ENCODE measurements around the gene RNF10. TPM values are rescaled to one million over a fixed set of nuclear protein-coding genes. Genes with fewer than 3 reads are reported as not detected.

The RNF10 gene
- total and polyA plus RNA-seq, 8 donors, result 92.5 to 151 (median 106) TPM

DNA sequence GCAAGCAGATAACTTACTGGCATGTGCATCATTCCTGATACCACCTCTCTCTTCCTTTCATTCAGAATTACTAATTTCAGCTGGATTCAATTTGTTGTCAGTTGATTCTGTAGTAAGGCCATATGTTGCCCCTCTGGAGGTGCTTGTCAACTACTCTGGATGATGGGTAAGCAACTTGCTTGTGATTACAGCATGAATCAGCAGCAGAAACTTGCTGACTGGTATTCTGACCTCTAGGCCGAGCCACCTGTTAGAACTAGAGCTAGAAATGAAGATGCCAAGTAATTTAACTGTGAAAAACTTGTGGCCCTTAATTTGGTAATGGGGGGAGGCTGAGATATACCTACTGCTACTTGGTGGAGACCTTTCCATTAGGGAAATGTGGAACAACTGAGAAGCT is 5.1 kb downstream of the RNF10 start:
- no peaks in the 10 kb centered on the region for H3K27me3 ChIP-seq
- WGBS, 2 donors, result 21 to 22% methylated on average over 1 of the region's 1 CpG
- ATAC-seq (peak; percentile 12 to 29 (median 26)), FAIRE-seq (no peak), DNase-seq (no peak)
- no peak overlapping the region for H3K4me3 ChIP-seq
- peaks cover 56 to 58% (median 58%) of the 10 kb centered on the region in 3 donors for H3K4me1 ChIP-seq
- no peaks in the 10 kb centered on the region for H3K36me3 ChIP-seq
- peak overlapping the region; percentile 42 to 93 (median 67) for H3K27ac ChIP-seq
- TF ChIP-seq, protein P1, sequence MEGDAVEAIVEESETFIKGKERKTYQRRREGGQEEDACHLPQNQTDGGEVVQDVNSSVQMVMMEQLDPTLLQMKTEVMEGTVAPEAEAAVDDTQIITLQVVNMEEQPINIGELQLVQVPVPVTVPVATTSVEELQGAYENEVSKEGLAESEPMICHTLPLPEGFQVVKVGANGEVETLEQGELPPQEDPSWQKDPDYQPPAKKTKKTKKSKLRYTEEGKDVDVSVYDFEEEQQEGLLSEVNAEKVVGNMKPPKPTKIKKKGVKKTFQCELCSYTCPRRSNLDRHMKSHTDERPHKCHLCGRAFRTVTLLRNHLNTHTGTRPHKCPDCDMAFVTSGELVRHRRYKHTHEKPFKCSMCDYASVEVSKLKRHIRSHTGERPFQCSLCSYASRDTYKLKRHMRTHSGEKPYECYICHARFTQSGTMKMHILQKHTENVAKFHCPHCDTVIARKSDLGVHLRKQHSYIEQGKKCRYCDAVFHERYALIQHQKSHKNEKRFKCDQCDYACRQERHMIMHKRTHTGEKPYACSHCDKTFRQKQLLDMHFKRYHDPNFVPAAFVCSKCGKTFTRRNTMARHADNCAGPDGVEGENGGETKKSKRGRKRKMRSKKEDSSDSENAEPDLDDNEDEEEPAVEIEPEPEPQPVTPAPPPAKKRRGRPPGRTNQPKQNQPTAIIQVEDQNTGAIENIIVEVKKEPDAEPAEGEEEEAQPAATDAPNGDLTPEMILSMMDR (IDR thresholded peaks at IDR 0.05), result no peak
- no peaks in the 10 kb centered on the region for H3K9me3 ChIP-seq
- intact Hi-C loops (cut with DNase I), result no loop called here

- intact Hi-C loops (cut with DNase I), result no loop called here
- 4% methylated on average over 3 of the region's 3 CpGs for WGBS, 2 donors
- TF ChIP-seq, protein P1 (IDR thresholded peaks at IDR 0.05), result no peak
- no peaks in the 10 kb centered on the region for H3K9me3 ChIP-seq
- H3K27me3 ChIP-seq, result no peaks in the 10 kb centered on the region
- H3K4me3 ChIP-seq, result no peak overlapping the region
- DNase-seq, result no peak
- H3K4me1 ChIP-seq, result peaks cover 56 to 59% (median 58%) of the 10 kb centered on the region in 3 donors
- no peak for FAIRE-seq
- ATAC-seq, result peak in 2 of 4 donors; percentile 6 to 33
- no peaks in the 10 kb centered on the region for H3K36me3 ChIP-seq
- H3K27ac ChIP-seq, result peak overlapping the region in 2 of 4 donors; percentile 27 to 83
Measured at GRCh38 chr12:120540445-120540844, 6.3 kb downstream of the RNF10 start.

DNA sequence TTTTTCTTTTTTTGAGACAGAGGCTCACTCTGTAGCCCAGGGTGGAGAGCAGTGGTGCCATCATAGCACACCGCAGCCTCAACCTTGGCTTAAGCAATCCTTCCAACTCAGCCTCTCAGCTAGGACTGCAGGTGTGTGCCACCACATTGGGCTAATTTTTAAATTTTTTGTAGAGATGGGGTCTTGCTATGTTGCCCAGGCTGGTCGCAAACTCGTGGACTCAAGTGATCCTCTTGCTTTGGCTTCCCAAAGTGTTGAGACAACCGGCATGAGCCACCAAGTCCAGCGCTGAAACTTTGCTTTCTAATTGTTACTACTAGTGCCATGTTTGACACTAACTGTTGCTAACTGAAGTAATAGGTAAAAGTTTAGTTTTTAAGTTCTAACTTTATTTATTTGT is 8.0 kb downstream of the RNF10 start:
- no peak for DNase-seq
- Histone ChIP-seq H3K9me3 (no peaks in the 10 kb centered on the region), H3K27ac (no peak overlapping the region), H3K36me3 (peaks cover 0 to 10% (median 2%) of the 10 kb centered on the region in 3 donors), H3K4me1 (peaks cover 51 to 58% (median 54%) of the 10 kb centered on the region in 3 donors), H3K27me3 (no peaks in the 10 kb centered on the region), H3K4me3 (no peak overlapping the region)
- no peak for ATAC-seq
- FAIRE-seq, result no peak
- intact Hi-C loops (cut with DNase I), result no loop called here
- TF ChIP-seq, protein P1 (IDR thresholded peaks at IDR 0.05), result no peak
- WGBS, 2 donors, result 95 to 97% methylated on average over 5 of the region's 5 CpGs

DNA sequence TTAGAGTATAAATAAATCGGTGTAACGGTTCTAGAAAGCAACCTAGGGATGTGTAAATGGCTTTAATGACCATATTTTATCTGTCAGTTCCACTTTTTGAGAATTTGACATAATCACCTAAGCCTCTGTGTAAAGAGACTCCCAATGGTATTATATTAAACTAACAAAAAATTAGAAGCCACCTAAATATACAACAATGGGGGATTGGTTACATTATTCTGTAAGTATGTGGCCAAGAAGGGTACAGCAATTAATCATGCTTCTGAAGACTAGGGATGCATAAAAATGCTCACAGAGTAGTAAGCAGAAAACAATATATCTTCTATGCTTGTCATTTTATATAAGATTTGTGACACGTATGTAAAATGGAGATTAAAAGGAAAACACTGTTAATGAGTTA is 10.5 kb downstream of the RNF10 start:
- H3K9me3 ChIP-seq, result no peaks in the 10 kb centered on the region
- intact Hi-C loops (cut with DNase I), result no loop called here
- no peak for DNase-seq
- ATAC-seq, result no peak
- H3K27ac ChIP-seq, result no peak overlapping the region
- FAIRE-seq, result no peak
- WGBS, 2 donors, result 76 to 78% methylated on average over 3 of the region's 3 CpGs
- peaks cover 0 to 32% (median 11%) of the 10 kb centered on the region in 3 donors for H3K36me3 ChIP-seq
- H3K27me3 ChIP-seq, result no peaks in the 10 kb centered on the region
- H3K4me3 ChIP-seq, result no peak overlapping the region
- H3K4me1 ChIP-seq, result peaks cover 28 to 36% (median 33%) of the 10 kb centered on the region in 3 donors
- TF ChIP-seq, protein P1 (IDR thresholded peaks at IDR 0.05), result no peak

DNA sequence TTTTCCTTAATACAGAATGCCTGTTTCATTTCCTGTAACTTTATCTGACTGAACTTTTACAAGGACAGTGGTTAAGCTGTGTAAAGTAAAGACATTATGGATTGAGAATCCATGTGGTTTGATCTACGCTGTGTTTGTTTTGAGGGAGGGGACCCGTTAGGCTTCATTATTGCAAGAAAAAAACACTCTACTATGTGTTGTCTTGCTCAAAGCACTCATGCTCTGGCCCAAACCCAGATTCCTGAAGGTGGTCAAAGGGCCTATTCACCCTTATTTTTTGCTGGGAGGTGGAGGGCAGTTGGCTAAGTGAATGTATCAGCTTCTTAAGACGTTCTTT is 11.9 kb downstream of the RNF10 start:
- FAIRE-seq (no peak), ATAC-seq (no peak), DNase-seq (no peak)
- no peak overlapping the region for H3K4me3 ChIP-seq
- peaks cover 21 to 26% (median 23%) of the 10 kb centered on the region in 3 donors for H3K4me1 ChIP-seq
- no peaks in the 10 kb centered on the region for H3K27me3 ChIP-seq
- H3K36me3 ChIP-seq, result peaks cover 0 to 35% (median 11%) of the 10 kb centered on the region in 3 donors
- TF ChIP-seq, protein P1 (IDR thresholded peaks at IDR 0.05), result no peak
- intact Hi-C loops (cut with DNase I), result no loop called here
- no peaks in the 10 kb centered on the region for H3K9me3 ChIP-seq
- WGBS, 2 donors, result 45 to 50% methylated on average over 3 of the region's 3 CpGs
- no peak overlapping the region for H3K27ac ChIP-seq
